Hypothalamus (tissue), 51 donors: ENCODE results near the gene PSKH1.

Experiments used
- DNase-seq, 51 donors: peaks; one replicate each; lab custom pipeline; 2025; lab: John Stamatoyannopoulos, UW

The PSKH1 gene

GRCh38 chr16:67922221-67922620 lies 29.2 kb downstream of the PSKH1 start:
- DNase-seq: peak in 2 of 51 donors; percentile 11 to 72

GRCh38 chr16:67922740-67923139 lies 29.7 kb downstream of the PSKH1 start:
- no peak for DNase-seq

GRCh38 chr16:67923414-67924116 lies 30.5 kb downstream of the PSKH1 start:
- DNase-seq: peak in 4 of 51 donors; percentile 16 to 74 (median 42)

GRCh38 chr16:67924140-67924906 lies 31.3 kb downstream of the PSKH1 start:
- DNase-seq: peak in 3 of 51 donors; percentile 16 to 47 (median 20)

- peak in 21 of 51 donors; percentile 15 to 74 (median 38) for DNase-seq
Observed at GRCh38 chr16:67926181-67926750, 33.2 kb downstream of the PSKH1 start.

GRCh38 chr16:67927131-67927941 lies 34.3 kb downstream of the PSKH1 start:
- no peak for DNase-seq

- DNase-seq: no peak
Observed at GRCh38 chr16:67928147-67928546, 35.1 kb downstream of the PSKH1 start.

GRCh38 chr16:67928561-67929364 lies 35.7 kb downstream of the PSKH1 start:
- DNase-seq: peak in 45 of 51 donors; percentile 16 to 81 (median 53)

GRCh38 chr16:67930191-67930590 lies 37.1 kb downstream of the PSKH1 start:
- DNase-seq: no peak

- DNase-seq: no peak
Observed at GRCh38 chr16:67930678-67931211, 37.7 kb downstream of the PSKH1 start.

- DNase-seq: no peak
Observed at GRCh38 chr16:67931712-67932461, 38.8 kb downstream of the PSKH1 start, which contains the start of gene CTRL. TSS of gene CTRL (minus strand) at chr16:67931862. CDS start at chr16:67931852, 10 bp downstream.

GRCh38 chr16:67932462-67932840 lies 39.4 kb downstream of the PSKH1 start:
- DNase-seq: no peak

GRCh38 chr16:67933805-67934204 lies 40.8 kb downstream of the PSKH1 start:
- DNase-seq: no peak

GRCh38 chr16:67934306-67935100 lies 41.4 kb downstream of the PSKH1 start:
- peak in 3 of 51 donors; percentile 14 to 41 (median 22) for DNase-seq

- no peak for DNase-seq
Observed at GRCh38 chr16:67935101-67935401, 42.0 kb downstream of the PSKH1 start.

- peak; percentile 43 to 98 (median 91) for DNase-seq
Observed at GRCh38 chr16:67935402-67936123, 42.5 kb downstream of the PSKH1 start.

- peak in 34 of 51 donors; percentile 16 to 70 (median 54) for DNase-seq
Observed at GRCh38 chr16:67936124-67936879, 43.2 kb downstream of the PSKH1 start, which contains the start of gene PSMB10. TSS of gene PSMB10 (minus strand) at chr16:67936850. CDS start at chr16:67936749, 101 bp downstream.
